HG03575 (cell line): ENCODE results near the gene MOB3A.
"Not testable (repeated sequence)": the region's sequence is repeated elsewhere in the genome, so short reads cannot be mapped to it uniquely, and the experiment has no call there.

Experiments used
- ATAC-seq: cut with Tn5 transposase; IDR thresholded peaks from one replicate; pipeline ENCODE4 v1.9.1; 2021; ENCODE audit not compliant: unreplicated experiment, insufficient number of reproducible peaks, low FRiP score; ENCODE audit errors: extremely low read depth

Gene MOB3A

DNA sequence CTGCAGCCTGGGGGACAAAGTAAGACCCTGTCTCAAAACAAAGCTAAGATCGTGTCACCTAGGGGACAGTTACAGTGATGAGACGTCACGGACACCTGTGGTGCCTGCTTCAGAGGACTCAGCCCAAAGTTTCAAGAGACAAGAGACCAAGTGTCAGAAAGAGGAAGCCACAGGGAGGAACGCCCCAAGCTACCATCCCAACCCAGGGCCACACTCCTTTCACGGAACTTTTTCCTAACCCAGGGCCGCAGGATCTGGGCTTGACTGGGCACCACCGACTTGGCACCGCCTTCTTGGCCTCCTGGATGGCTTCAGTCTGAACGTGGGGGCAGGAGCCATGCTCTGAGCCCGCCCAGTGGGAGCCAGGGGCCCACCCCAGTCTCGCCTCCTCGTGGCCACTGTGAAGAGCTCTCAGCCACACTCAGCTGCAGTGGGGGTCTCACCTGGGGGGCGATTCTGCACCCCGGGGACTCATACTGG lies 8.5 kb downstream of the MOB3A start:
- no peak for ATAC-seq

DNA sequence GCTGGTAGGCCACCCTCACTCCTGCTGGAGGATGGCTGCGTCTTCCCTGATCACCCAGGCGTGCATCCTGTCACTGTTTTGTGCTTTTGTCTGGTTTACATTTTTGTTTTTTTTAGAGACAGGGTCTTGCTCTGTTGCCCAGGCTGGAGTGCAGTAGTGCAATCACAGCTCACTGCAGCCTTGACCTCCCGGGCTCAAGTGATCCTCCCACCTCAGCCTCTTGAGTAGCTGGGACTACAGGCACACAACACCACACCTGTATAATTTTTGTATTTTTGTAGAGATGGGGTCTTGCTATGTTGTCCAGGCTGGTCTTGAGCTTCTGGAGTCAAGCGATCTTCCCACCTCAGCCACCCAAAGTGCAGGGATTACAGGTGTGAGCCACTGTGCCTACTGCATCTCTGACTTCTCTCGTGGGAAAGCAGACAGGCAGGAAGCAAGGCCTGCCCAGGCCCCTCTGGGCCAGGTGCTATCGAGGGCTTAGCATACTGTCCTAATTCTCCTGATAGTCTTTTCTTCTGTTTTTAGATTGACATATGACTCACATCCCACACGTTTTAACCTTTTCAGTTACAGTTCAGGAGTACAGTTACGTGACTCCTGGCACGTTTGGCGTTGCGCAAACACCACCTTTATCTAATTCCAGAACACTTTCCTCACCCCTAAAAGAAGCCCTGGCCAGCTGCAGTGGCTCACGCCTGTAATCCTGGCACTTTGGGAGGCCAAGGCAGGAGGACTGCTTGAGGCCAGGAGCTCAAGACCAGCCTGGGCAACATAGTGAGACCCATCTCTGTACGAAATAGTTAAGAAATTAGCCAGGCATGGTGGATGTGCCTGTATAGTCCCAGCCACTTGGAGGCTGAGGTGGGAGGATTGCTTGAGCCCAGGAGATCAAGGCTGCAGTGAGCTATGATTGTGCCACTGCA lies 9.2 kb downstream of the MOB3A start:
- ATAC-seq: not testable (repeated sequence)

DNA sequence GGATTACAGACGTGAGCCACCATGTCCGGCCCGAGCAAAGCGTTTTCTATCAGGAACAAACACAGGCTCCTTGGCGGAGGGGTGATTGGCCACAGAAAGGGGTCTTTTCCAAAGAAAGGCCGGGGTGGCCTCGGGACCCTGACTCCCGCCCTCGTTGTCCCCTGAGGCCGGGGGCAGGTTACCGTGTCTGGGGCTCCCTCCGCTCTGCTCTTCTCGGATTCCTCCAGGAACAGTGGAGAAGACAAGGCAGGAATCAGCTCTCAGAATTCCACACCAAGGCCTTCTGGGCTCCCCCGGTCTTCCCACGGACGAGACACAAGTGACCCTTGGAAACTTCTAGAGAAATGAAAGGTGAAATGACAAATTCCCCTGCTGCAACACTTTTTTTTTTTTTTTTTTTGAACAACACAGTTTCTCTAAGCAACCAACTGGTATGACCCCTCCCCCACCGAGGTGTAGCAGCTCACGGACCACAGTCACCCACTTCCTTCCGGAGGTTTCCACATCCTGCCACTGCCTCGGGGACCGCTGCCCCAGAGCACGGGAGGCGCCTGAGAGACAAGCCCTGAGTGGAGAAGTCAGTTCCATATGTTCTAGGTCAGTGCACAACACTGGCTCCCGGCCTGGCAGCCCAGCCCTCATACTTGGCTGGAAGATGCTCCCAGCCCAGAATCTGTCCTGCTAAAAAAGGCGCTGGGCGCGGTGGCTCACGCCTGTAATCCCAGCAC lies 11.0 kb downstream of the MOB3A start:
- no peak for ATAC-seq

DNA sequence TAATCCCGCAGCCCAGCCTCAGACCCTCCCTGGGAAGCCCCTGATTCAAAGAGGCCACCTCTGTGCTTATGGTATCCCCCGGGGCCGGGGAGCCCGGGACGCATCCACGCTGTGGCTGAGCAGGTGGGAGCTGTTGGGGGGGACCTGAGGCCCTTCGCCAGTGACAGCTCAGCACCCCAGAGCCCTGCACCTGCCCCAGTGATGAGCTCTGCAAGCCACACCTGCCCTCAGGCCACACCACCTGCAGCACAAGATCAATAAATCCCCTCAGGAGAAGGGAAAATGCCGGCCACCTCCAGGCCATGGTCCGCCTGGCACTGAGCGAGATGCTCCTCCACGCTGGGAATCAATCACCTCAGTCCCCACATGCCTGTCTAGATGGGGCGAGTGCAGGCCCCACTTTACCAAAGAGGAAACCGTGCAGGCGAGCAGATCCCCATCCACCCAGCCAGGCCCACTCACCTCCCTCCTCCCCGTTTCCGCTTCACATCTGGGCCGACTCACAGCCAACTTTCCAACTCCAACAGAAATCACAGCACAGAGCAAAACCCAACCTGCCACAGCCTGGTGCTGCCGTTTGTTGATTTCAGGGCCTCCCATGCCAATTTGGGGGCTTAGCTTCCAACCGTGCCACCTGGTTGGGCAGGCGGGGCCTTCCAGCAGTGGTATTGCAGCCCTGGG lies 12.8 kb downstream of the MOB3A start:
- no peak for ATAC-seq

DNA sequence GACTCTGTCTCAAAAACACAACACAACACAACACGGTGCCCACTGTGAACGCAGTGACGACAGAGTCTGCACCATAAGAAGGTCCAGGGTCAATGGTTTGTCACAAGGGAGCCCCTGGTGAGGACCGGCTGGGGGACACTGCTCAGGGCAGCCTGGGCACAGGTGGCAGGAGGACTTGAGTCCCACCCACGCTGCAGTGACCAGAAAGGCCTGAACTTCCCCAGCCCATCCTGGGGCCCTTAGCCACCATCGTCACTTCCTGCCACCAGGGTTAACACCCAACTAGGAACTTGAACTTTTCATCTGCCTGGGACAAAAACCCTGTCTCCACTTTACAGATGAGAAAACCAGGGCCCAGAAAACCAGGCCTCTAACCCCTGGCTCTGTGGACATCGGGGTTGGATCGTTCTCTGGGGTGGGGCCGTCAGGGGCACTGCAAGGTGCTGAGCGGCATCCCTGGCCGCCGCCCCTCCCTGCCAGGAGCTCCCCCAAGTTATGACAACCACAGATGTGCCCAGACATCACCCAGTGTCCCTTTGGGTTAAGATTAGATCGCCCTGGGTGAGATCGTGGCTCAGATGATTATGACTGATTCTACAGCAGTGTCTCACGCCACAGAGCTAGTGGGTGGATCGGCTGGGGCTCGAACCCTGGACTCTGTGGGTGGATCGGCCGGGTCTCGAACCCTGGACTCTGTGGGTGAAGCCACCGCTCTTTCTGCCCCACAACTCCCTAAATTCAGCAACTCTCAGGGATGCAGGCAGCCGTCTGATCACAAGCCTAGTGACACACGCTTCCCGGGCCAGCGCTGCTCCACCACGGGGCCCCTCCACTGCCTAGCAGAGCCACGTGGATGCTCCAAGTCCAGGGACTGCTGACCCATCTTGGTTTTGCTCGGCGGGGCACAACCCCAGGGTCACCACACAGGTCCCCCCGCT lies 14.0 kb downstream of the MOB3A start:
- ATAC-seq: no peak

DNA sequence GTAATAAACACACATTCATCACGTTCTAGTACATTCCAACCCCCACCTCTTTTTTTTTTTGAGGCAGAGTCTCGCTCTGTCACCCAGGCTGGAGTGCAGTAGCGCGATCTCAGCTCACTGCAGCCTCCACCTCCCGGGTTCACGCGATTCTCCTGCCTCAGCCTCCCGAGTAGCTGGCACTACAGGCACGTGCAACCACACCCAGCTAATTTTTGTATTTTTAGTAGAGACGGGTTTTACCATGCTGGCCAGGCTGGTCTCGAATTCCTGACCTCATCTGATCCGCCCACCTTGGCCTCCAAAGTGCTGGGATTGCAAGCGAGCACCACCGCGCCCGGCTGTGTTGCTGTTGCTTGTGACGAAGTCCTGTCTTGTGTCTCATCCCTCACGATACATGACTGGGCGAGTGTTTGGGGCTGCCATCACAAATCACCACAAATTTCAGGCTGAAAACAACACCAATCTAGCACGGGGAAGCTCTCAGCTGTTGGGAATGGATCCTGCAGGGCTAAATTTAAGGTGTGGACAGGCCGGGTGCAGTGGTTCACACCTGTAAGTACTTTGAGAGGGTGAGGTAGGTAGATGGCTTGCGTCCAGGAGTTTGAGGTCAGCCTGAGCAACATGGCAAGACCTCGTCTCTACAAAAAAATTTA lies 15.7 kb downstream of the MOB3A start:
- no peak for ATAC-seq

DNA sequence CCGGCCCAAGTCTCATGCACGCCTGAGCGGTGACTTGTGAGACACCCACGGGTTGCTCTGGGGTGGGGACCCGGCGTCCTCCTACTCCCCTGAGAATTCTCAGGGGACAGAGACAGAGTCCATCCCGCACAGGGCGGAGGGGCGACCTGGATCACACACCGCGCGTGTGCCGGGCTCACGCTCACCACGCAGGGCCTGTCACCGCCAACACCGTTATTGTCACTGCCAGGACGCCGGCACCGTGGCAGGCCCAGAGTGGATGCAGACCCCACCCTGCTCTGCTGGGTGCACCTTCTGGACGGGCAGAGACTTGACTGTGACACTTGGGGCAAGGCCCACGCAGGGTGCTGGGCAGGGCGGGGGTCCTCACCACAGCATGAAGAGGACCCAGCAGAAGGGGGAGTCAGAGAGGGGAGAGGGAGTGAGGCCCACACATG lies 16.2 kb downstream of the MOB3A start:
- no peak for ATAC-seq

DNA sequence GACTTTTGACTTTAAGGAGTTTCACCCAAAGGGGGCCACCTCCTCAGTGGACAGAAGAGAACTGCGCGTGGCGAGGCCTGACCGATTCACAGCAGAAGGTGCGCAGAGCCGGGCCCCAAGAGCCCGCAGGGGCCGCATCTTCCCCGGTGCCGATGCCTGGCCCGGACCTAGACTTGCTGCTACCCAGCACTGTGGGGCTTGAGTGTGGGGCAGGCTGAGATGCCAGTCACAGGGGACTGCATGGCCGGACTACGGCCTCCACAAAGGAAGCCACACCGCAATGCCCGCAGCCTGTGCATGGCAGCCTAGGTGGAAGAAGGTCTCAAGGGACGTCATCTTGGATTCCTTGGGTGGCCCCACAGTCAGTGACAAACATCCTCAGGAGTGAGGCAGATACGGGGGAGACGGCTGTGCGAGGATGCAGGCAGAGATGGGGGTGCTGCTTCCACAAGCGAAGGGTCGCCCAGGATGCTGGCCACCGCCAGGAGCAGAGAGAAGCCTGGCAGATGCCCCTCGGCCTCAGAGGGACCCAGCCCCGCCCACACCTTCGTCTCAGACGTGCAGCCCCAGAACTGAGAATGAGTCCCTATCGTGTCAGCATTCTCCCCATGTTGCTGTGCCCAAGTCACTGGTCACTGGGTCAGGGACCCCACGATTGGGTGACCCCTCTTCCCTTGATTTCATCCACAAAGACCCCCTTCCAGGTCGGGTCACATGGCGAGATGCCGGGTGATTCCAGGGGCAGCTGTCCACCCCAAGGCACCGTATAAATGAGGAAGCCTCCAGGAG lies 16.9 kb downstream of the MOB3A start:
- no peak for ATAC-seq

DNA sequence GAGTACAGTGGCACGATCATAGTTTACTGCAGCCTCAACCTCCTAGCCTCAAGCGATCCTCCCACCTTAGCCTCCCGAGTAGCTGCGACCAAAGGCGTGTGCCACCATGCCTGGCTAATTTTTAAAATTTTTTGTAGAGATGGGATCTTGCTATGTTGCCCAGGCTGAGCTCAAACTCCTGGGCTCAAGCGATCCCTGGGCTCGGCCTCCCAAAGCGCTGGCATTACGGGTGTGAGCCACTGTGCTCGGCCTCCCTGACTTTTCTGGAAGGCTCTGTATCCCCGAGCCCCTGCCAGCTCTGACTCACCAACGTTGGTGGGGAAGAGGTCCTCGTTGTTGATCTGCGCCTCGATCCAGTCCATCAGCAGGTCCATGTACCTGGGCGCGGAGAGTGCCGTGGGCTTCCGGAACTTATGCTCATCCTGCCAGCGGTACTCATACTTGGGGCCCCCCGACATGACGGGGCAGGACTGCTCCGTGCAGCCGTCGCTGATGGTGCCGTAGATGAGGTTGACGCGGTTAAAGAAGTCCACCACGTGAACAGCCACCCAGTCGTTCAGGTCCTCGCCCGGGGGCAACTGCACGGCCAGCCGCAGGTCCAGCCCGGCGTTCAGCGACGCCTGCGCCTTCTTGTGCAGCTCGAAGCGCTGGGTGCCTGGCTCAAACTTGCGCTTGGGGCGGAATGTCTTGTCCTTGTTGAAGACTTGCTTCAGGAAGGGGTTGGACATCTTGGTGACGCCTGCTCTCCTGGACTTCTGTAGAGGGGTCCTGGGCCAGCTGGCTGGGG lies 18.1 kb downstream of the MOB3A start:
- no peak for ATAC-seq

DNA sequence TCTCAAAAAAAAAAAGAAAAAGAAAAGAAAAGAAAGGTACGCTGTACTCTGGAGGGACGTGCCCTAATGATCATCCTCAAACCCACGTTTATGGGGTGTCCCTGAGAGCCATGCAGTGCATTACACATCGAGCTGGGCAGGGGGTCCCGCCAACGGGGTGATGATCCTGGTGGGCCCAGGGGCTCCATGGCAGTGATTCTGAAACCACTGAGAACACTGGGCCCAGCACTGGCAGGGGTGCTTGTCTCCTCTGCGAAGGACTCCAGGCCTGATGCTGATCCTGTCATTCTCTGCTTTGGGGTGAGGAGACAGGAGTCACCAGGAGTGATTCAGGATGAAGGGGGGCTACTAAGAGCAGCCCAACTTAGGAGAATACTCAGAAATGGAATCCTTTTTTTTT lies 18.7 kb downstream of the MOB3A start:
- ATAC-seq: no peak

DNA sequence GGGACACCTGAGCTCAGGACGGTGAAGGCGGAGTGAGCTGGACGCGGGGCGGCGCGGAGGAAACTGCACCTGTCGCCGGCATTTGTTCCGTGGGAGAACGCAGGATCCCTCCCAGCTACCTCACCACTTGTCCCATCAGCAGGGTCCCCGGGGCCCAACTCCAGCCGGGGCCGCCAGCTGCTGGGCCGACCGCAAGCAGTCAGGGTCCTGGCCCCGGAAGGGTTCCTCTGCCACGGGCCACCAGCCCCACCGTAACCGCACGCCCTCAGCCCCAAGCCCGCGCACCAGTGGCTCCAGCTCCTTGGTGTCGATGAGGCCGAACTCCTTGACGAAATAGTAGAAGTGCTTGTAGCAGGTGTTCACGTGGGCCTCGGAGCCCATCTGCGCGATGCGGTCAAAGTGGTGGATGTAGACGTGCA lies 19.6 kb downstream of the MOB3A start:
- no peak for ATAC-seq

DNA sequence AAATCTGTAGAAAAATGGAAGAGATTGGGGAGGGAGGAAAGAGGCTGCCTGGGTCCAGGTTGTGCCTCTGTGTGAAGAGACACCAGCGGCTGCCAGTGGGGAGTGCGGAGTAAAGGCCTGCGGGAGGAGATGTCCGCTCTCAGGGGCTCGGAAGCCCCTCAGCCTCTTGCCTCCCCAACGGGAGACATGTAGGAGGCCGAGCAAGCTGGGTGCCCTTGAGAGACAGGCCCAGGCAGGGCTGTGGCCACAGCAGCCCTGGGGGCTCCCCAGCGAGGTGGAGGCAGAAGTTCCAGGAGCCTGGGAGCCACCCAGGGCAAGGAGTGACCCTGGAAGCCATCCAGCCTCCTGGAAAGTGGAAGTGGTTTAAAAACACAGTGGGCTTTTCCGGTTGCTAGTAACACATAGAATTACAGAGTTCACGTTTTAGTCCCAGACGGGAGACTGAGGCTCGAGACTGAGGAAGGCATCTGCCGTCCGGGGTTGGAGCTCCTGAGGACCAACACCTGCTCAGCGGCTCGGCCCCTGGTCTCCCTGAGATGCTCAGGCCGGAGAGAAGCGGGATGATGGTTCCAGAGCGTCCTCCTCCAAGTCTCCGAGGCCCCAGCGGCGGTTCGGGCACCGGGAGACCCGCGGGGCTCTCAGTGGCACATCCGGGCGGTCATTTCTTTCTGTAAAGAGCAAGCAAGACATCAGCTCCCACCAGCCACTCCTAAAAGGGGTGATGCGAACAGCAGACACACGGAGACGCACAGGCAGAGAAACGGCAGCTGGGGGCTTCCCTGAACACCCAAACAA lies 23.2 kb downstream of the MOB3A start:
- ATAC-seq: no peak

DNA sequence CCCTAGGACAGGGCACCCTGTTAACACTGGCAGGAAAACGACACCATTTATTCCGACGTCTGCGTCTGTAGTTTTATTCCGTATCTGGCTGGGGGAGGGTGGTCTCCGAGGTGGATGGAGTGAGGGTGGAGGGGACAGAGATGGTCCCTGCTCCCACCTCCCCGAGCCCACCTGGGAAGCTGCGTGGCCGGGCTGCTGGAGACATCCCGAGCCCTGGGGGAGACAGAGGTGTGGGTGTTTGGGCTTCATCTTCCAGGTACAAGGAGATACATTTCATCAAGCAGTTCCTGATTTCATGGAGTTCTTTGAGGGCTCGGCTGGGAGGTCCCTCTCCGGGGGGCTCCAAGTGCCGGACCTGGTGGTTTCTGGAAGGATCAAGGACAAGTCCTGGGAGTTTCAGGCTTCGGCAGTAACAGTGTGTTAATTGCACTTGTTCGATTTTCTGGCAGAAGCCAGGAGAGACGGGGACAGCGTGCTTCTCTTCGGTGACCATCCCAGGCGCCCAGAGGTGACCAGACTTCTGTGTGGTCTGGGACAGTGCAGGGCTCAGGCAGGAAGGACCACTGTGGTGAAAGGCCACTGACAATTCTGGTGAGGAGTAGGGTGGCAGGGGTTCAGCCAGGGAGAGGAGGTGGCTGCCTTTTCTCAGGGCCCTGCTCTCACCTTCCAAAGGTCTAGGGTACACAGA lies 25.0 kb downstream of the MOB3A start:
- no peak for ATAC-seq

DNA sequence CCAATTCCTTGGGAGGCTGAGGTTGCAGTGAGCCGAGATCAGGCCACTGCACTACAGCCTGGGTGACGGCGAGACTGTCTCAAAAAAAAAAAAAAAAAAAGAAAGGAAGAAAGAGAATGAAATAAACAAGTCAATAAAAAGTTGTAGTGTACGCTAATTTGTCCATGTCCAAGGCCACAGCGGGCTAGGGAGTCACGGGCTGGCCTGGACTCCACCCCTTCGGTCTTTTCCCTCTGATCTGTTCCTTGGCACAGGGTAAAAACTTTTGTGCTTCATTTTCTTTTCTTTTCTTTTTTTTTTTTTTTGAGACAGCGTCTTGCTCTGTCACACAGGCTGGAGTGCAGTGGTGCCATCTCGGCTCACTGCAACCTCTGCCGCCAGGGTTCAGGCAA lies 25.7 kb downstream of the MOB3A start:
- no peak for ATAC-seq

DNA sequence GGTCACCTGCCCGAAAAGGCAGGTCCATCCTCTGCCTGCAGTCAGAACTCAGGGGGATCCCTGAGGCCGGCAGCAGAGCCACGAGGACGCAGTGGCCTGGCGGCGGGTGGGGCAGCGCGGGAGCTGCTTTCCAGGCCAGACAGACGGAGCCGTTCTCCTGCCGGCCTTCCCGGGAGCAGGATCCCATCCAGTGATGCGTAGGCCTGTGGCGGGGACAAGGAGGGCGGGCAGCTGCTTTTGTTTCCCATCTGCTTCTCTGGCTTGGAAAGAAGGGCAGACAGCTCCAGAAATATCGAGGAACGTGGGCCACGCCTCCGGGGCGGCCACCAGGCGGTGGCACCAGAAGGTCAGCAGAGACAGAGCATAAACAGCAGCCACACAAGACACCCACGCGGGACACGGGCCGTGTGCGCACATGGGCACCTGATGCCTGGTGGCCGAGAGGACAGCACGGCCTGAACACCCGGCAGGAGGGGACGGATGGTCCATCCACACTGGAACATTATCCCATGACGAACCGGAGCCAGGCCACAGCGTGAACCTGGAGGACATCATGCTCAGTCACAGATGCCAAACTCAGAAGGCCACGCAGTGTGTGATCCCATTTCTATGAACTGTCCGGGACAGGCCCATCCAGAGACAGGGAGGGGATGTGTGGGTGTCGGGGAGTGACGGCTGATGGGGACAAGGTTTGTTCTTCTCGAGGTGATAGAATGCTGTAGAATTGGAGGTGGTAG lies 31.2 kb downstream of the MOB3A start:
- no peak for ATAC-seq
